ENCODE measurements around the gene MPDU1. TPM values are rescaled to one million over a fixed set of nuclear protein-coding genes. Genes with fewer than 3 reads are reported as not detected.

Gene MPDU1
- total and polyA plus RNA-seq, 2 of the 4 experiments (the other 2 are of a cell fraction): 135 to 149 TPM

- no peaks in the 10 kb centered on the region for H3K9me1 ChIP-seq (ENCODE audit: insufficient read depth, low read length)
- no peak overlapping the region for H3K18ac ChIP-seq (ENCODE audit: low read depth, low read length)
- WGBS, 2 experiments (ENCODE audit: extremely low coverage in 2 of 2, insufficient read length in 1 of 2): 18% methylated on average over 5 of the region's 22 CpGs; no CpG with 5 or more reads in 1 of the 2 experiments
- 0 out of 2 replicates have a peak overlapping the region, but pooled peaks have one; percentile 31 for H3K14ac ChIP-seq (replicated peaks; ENCODE audit: low read depth, low read length)
- peak overlapping the region; percentile 18; the same call in 1 of the 2 replicates for H4K5ac ChIP-seq (ENCODE audit: low read depth, low read length)
- peak overlapping the region; percentile 30 for H2AK9ac ChIP-seq (replicated peaks; ENCODE audit: low read depth, low read length, poor library complexity)
- no peaks in the 10 kb centered on the region for H3K9me3 ChIP-seq (ENCODE audit: control insufficient read depth, insufficient read depth, low read length)
- ChIA-PET POLR2A (ENCODE audit: unreplicated experiment) (interaction anchor here (0.9 to 1.1 kb wide), 2 partner anchors 24 to 82 kb away, joined by 3 to 4 read pairs; no protein-coding TSS in a partner anchor), CTCF (interaction anchor here (0.7 to 2.8 kb wide), 20 partner anchors 9 to 205 kb away, joined by 3 to 24 read pairs (median 4); partner anchors contain the start of genes MPDU1 and TMEM95)
- H3K36me3 ChIP-seq (ENCODE audit: control insufficient read depth, insufficient read depth, low read length): peaks cover 18% of the 10 kb centered on the region
- 0 out of 2 replicates have a peak overlapping the region, but pooled peaks have one; percentile 19 for H3K27ac ChIP-seq (ENCODE audit: insufficient read depth, low read length)
- DNase-seq (peak; percentile 49), ATAC-seq (ENCODE audit: low read depth) (peak; percentile 45)
- no peaks in the 10 kb centered on the region for H4K20me1 ChIP-seq (ENCODE audit: insufficient read depth, low read length)
- 0 out of 2 replicates have a peak overlapping the region, but pooled peaks have one; percentile 39 for H3K23ac ChIP-seq (ENCODE audit: low read depth, low read length)
- peak overlapping the region; percentile 31 to 91 for H4K8ac ChIP-seq (ENCODE audit: low read depth in 2 of 2, low read length in 2 of 2)
- H3K56ac ChIP-seq (ENCODE audit: extremely low read depth, insufficient read depth, low read length): no peak overlapping the region
- H2BK15ac ChIP-seq (ENCODE audit: low read depth, low read length): no peak overlapping the region
- peak overlapping the region; percentile 31; the same call in 1 of the 2 replicates for H3K4ac ChIP-seq (ENCODE audit: low read depth, low read length)
- no peak overlapping the region; the same call in 1 of the 2 replicates for H4K91ac ChIP-seq (ENCODE audit: insufficient read depth, low read depth, low read length)
- no TSS peak for BruUV-seq (replicated peaks)
- H3K4me3 ChIP-seq (ENCODE audit: insufficient read depth, low read depth, low read length): no peak overlapping the region
- peak overlapping the region; percentile 45 for H2AK5ac ChIP-seq (ENCODE audit: low read depth, low read length)
- intact Hi-C loops (cut with micrococcal nuclease): loop anchor here (1.0 to 10.0 kb wide), 8 partner anchors 46 to 516 kb away; partner anchors contain the start of genes KCTD11, NEURL4, POLR2A and SLC16A11
- H3K27me3 ChIP-seq (ENCODE audit: control insufficient read depth, insufficient read depth, low read length): no peaks in the 10 kb centered on the region
- H2BK20ac ChIP-seq (ENCODE audit: low read depth, low read length): no peak overlapping the region
- in situ Hi-C loops (cut with MboI; ENCODE audit: low sequenced_read_pairs): no loop called here
- peak overlapping the region; percentile 35; the same call in 1 of the 2 replicates for H3K9ac ChIP-seq (ENCODE audit: low read depth, low read length)
- H2AFZ ChIP-seq (replicated peaks; ENCODE audit: low read length, poor library complexity): peak overlapping the region; percentile 99
- H3K4me1 ChIP-seq (ENCODE audit: control insufficient read depth, insufficient read depth, low read length): peaks cover 9% of the 10 kb centered on the region
- H2BK120ac ChIP-seq (ENCODE audit: low read depth, low read length): no peak overlapping the region
- no peak overlapping the region for H2BK5ac ChIP-seq (ENCODE audit: low read depth, low read length, poor library complexity, severe bottlenecking)
- H3K4me2 ChIP-seq (ENCODE audit: low read depth, low read length): peak overlapping the region; percentile 66
- peaks cover 18 to 26% of the 10 kb centered on the region in 2 experiments for H3K79me1 ChIP-seq (ENCODE audit: low read depth in 1 of 2, low read length in 2 of 2)
- dilution Hi-C loops (cut with HindIII; ENCODE audit: low sequenced_read_pairs, unreplicated experiment): no loop called here
- TF ChIP-seq FOS (IDR thresholded peaks at IDR 0.05; ENCODE audit: low read depth, low read length) (no peak), MXI1 (IDR thresholded peaks at IDR 0.05; ENCODE audit: borderline replicate concordance, low read depth, low read length) (no peak), MAFK (IDR thresholded peaks at IDR 0.05; ENCODE audit: low read depth, low read length) (no peak), SMC3 (IDR thresholded peaks at IDR 0.05; ENCODE audit: low read depth, low read length) (no peak), NFE2L2 (IDR thresholded peaks at IDR 0.05; ENCODE audit: low read depth, low read length) (no peak), BHLHE40 (IDR thresholded peaks at IDR 0.05; ENCODE audit: low read depth, low read length) (no peak), CEBPB (IDR thresholded peaks at IDR 0.05; ENCODE audit: low read depth, low read length) (no peak), CHD1 (IDR thresholded peaks at IDR 0.05; ENCODE audit: low read depth, low read length) (no peak), USF2 (IDR thresholded peaks at IDR 0.05; ENCODE audit: low read depth, low read length) (no peak), ELK1 (IDR thresholded peaks at IDR 0.05; ENCODE audit: borderline replicate concordance, low read depth, low read length) (no peak), POLR2A (IDR thresholded peaks at IDR 0.05; ENCODE audit: low read depth, low read length) (no peak), RCOR1 (IDR thresholded peaks at IDR 0.05; ENCODE audit: insufficient replicate concordance, low read length) (no peak), RFX5 (IDR thresholded peaks at IDR 0.05; ENCODE audit: low read depth, low read length) (no peak)
Observed at GRCh38 chr17:7560172-7561027, 23.3 kb upstream of the MPDU1 start.

Measured in IMR-90 (cell line).